Esophagus muscularis mucosa (tissue), 4 donors: Measurements from ENCODE around the gene EGF. TPM values are rescaled to one million over a fixed set of nuclear protein-coding genes. Genes with fewer than 3 reads are reported as not detected.

ENCODE experiments used
- DNase-seq: peaks from one replicate; pipeline ENCODE4 v3.0.0-alpha.2; 2017; ENCODE audit errors: extremely low spot score
- H3K27ac ChIP-seq, 4 donors: fragments of 200-600 bp; sonication (generic); replicated peaks in 1 of 4; 1 replicate in 3 of 4; 2 replicates in 1 of 4; pipeline ENCODE4 v1.5.1; 2016 to 2019; ENCODE audit warnings: mild to moderate bottlenecking in 1 of 4
- H3K27me3 ChIP-seq, 4 donors: fragments of 200-600 bp; sonication (generic); one replicate each; pipeline versions ENCODE4 v1.5.1 to v1.6.0; 2016 to 2019
- H3K36me3 ChIP-seq, 4 donors: fragments of 200-600 bp; sonication (generic); one replicate each; pipeline ENCODE4 v1.5.1; 2016 to 2019
- H3K4me1 ChIP-seq, 4 donors: fragments of 200-600 bp; sonication (generic); one replicate each; pipeline ENCODE4 v1.5.1; 2016 to 2019
- H3K4me3 ChIP-seq, 4 donors: fragments of 200-600 bp; sonication (generic); 1 replicate in 2 of 4; 2 replicates in 2 of 4; pipeline ENCODE4 v1.5.1; 2016 to 2019; ENCODE audit warnings: mild to moderate bottlenecking in 4 of 4, moderate library complexity in 1 of 4
- H3K9me3 ChIP-seq, 4 donors: fragments of 200-600 bp; sonication (generic); 1 replicate in 3 of 4; 2 replicates in 1 of 4; pipeline ENCODE4 v1.5.1; 2016 to 2019
- CTCF ChIP-seq, 3 experiments: fragments of 200-600 bp in 2 of 3; fragments of 450-650 bp in 1 of 3; sonication (generic) in 2 of 3; IDR thresholded peaks; one replicate each; pipeline ENCODE4 v1.5.1; 2017 to 2019; ENCODE audit warnings: antibody characterized with exemption in 3 of 3, mild to moderate bottlenecking in 2 of 3, moderate library complexity in 1 of 3
- EP300 ChIP-seq: sonication (generic); formaldehyde crosslinking; IDR thresholded peaks from one replicate; pipeline ENCODE4 v1.6.1; 2017; ENCODE audit warnings: antibody characterized with exemption
- POLR2A ChIP-seq: fragments of 450-650 bp; IDR thresholded peaks from one replicate; pipeline ENCODE4 v1.6.1; 2017; ENCODE audit warnings: antibody characterized with exemption, moderate library complexity, mild to moderate bottlenecking, low read depth
- POLR2AphosphoS5 ChIP-seq, 2 donors: sonication (generic); formaldehyde crosslinking; IDR thresholded peaks; one replicate each; pipeline ENCODE4 v1.6.1; 2017; ENCODE audit warnings: antibody characterized with exemption in 2 of 2
- WGBS: methylation state at CpG from one replicate; pipeline ENCODE4 v1.1.5; 2018; 5-methylcytosine and 5-hydroxymethylcytosine counted together
- intact Hi-C: fragments of 100-400 bp; cut with DNase I; formaldehyde crosslinking; loops from one replicate; pipeline ENCODE4 v1.15.1; 2023
- total RNA-seq, 4 donors: library from RNA; depleted of rRNA; stranded (reverse); fragments of >200 nt; gene quantifications; one replicate each; pipeline versions ENCODE4 v1.1.0 to v1.2.1, GENCODE V29; 2016

Gene EGF
- total RNA-seq = 1 to 10 TPM in 3 of 4 donors, under 1 TPM in 1; 0.75 to 3.6 (median 2.2) TPM

GRCh38 chr4:109912706-109913595, at the start of gene EGF:
EGF (plus strand) TSS chr4:109912883; CDS start chr4:109913336, 453 bp downstream.
- H3K27ac ChIP-seq = peak within 1 kb of the TSS; percentile 7 to 43 (median 38)
- 37% methylated on average over 9 of the region's 9 CpGs for WGBS
- TF ChIP-seq POLR2A = no peak
- TF ChIP-seq POLR2AphosphoS5 (IDR thresholded peaks at IDR 0.05) = no peak
- no peak for TF ChIP-seq CTCF (IDR thresholded peaks at IDR 0.05)
- TF ChIP-seq EP300 = no peak

GRCh38 chr4:109864134-109864533, 48.5 kb upstream of the EGF start:
- H3K36me3 ChIP-seq = no peaks in the 10 kb centered on the region
- H3K27me3 ChIP-seq = no peaks in the 10 kb centered on the region
- DNase-seq = no peak
- no peak overlapping the region for H3K4me3 ChIP-seq
- no peaks in the 10 kb centered on the region for H3K9me3 ChIP-seq
- intact Hi-C loops = no loop called here
- TF ChIP-seq CTCF (IDR thresholded peaks at IDR 0.05) = no peak
- TF ChIP-seq POLR2A = no peak
- TF ChIP-seq POLR2AphosphoS5 (IDR thresholded peaks at IDR 0.05) = no peak
- no peak for TF ChIP-seq EP300
- H3K27ac ChIP-seq = no peak overlapping the region
- H3K4me1 ChIP-seq = no peaks in the 10 kb centered on the region

More at GRCh38 chr4:109912706-109913595, at the start of gene EGF:
- H3K4me3 ChIP-seq = peak within 1 kb of the TSS; percentile 5 to 14 (median 6)
- H3K4me1 ChIP-seq = peaks cover 0 to 18% (median 12%) of the 10 kb centered on the region in 4 donors
- no peaks in the 10 kb centered on the region for H3K9me3 ChIP-seq
- intact Hi-C loops = no loop called here
- no peak for DNase-seq
- no peaks in the 10 kb centered on the region for H3K36me3 ChIP-seq
- H3K27me3 ChIP-seq = no peaks in the 10 kb centered on the region

- Histone ChIP-seq H3K4me1 (no peaks in the 10 kb centered on the region), H3K4me3 (no peak overlapping the region), H3K27me3 (no peaks in the 10 kb centered on the region), H3K36me3 (peaks cover 0 to 10% (median 5%) of the 10 kb centered on the region in 4 donors), H3K27ac (no peak overlapping the region), H3K9me3 (no peaks in the 10 kb centered on the region)
- DNase-seq = no peak
- WGBS = 95% methylated on average over 5 of the region's 5 CpGs
- intact Hi-C loops = no loop called here
- TF ChIP-seq POLR2A = no peak
- TF ChIP-seq EP300 = no peak
- TF ChIP-seq CTCF (IDR thresholded peaks at IDR 0.05) = no peak
- no peak for TF ChIP-seq POLR2AphosphoS5 (IDR thresholded peaks at IDR 0.05)
Observed at GRCh38 chr4:109870061-109870460, 42.6 kb upstream of the EGF start.

GRCh38 chr4:109872065-109872464, 40.6 kb upstream of the EGF start:
- WGBS = 86% methylated on average over 2 of the region's 2 CpGs
- Histone ChIP-seq H3K27me3 (no peaks in the 10 kb centered on the region), H3K9me3 (no peaks in the 10 kb centered on the region), H3K27ac (no peak overlapping the region), H3K36me3 (peaks cover 0 to 10% (median 5%) of the 10 kb centered on the region in 4 donors), H3K4me1 (no peaks in the 10 kb centered on the region), H3K4me3 (no peak overlapping the region)
- TF ChIP-seq CTCF (IDR thresholded peaks at IDR 0.05) (no peak), EP300 (no peak), POLR2A (no peak), POLR2AphosphoS5 (IDR thresholded peaks at IDR 0.05) (no peak)
- intact Hi-C loops = no loop called here
- DNase-seq = no peak
